Keratinocyte (primary cell): ENCODE data around the gene LTB4R. TPM values are rescaled to one million over a fixed set of nuclear protein-coding genes. Genes with fewer than 3 reads are reported as not detected.

Source experiments
- DNase-seq: peaks from one replicate; pipeline ENCODE4 v3.0.0-alpha.2; 2011; ENCODE audit warnings: low read depth, missing footprints, low spot score
- FAIRE-seq: peaks from 2 replicates; lab custom pipeline; 2011; peaks lifted over from hg19 to GRCh38; lab: Jason Lieb, UNC
- H2AFZ ChIP-seq: 2 replicates; pipeline ENCODE4 v1.6.0; 2012; ENCODE audit warnings: low read length, control low read depth, inconsistent platforms; ENCODE audit not compliant: control insufficient read depth
- H3K27ac ChIP-seq: 2 replicates; pipeline ENCODE4 v1.5.1; 2011; ENCODE audit warnings: low read length; ENCODE audit not compliant: control insufficient read depth, insufficient read depth
- H3K27me3 ChIP-seq: 3 replicates; pipeline ENCODE4 v1.6.0; 2011; ENCODE audit warnings: low read length; ENCODE audit not compliant: control insufficient read depth, insufficient read depth; ENCODE audit errors: extremely low read depth
- H3K36me3 ChIP-seq, 2 experiments: 2 replicates in 1 of 2; 3 replicates in 1 of 2; pipeline ENCODE4 v1.5.1; 2011; ENCODE audit warnings: low read length in 2 of 2, mild to moderate bottlenecking in 1 of 2; ENCODE audit not compliant: control insufficient read depth in 2 of 2, insufficient read depth in 2 of 2; ENCODE audit errors: extremely low read depth in 1 of 2
- H3K4me1 ChIP-seq: 3 replicates; pipeline ENCODE4 v1.5.1; 2011; ENCODE audit warnings: low read length; ENCODE audit not compliant: control insufficient read depth, insufficient read depth; ENCODE audit errors: extremely low read depth
- H3K4me2 ChIP-seq: 3 replicates; pipeline ENCODE4 v1.6.0; 2011; ENCODE audit warnings: low read depth, low read length; ENCODE audit not compliant: control insufficient read depth, insufficient read depth; ENCODE audit errors: extremely low read depth
- H3K4me3 ChIP-seq, 3 experiments: fragments of 200-600 bp in 1 of 3; sonication (generic) in 1 of 3; 2 replicates in 2 of 3; 3 replicates in 1 of 3; pipeline ENCODE4 v1.5.1; 2011 to 2016; ENCODE audit warnings: low read length in 3 of 3, mild to moderate bottlenecking in 3 of 3, control low read depth in 2 of 3, inconsistent platforms in 1 of 3, low read depth in 1 of 3, mixed read lengths in 1 of 3, mixed run types in 1 of 3, moderate library complexity in 1 of 3; ENCODE audit not compliant: control insufficient read depth in 2 of 3, insufficient read depth in 2 of 3; ENCODE audit errors: extremely low read depth in 1 of 3
- H3K79me2 ChIP-seq: 2 replicates; pipeline ENCODE4 v1.6.0; 2012; ENCODE audit warnings: low read length; ENCODE audit not compliant: control insufficient read depth, insufficient read depth
- H3K9ac ChIP-seq: 3 replicates; pipeline ENCODE4 v1.6.0; 2011; ENCODE audit warnings: low read length; ENCODE audit not compliant: control insufficient read depth, insufficient read depth; ENCODE audit errors: extremely low read depth
- H3K9me1 ChIP-seq: 3 replicates; pipeline ENCODE4 v1.6.0; 2011; ENCODE audit warnings: low read length; ENCODE audit not compliant: control insufficient read depth, insufficient read depth; ENCODE audit errors: extremely low read depth
- H3K9me3 ChIP-seq: 2 replicates; pipeline ENCODE4 v1.5.1; 2012; ENCODE audit warnings: low read depth, low read length; ENCODE audit not compliant: control insufficient read depth
- H4K20me1 ChIP-seq: 3 replicates; pipeline ENCODE4 v1.6.0; 2011; ENCODE audit warnings: low read length; ENCODE audit not compliant: control insufficient read depth, insufficient read depth; ENCODE audit errors: extremely low read depth
- EZH2 ChIP-seq: IDR thresholded peaks from one replicate; pipeline ENCODE4 v1.6.1; 2012; ENCODE audit warnings: inconsistent platforms, mild to moderate bottlenecking, low read length, moderate library complexity
- dilution Hi-C: fragments of 300-500 bp; cut with MboI; formaldehyde crosslinking; loops from one replicate; pipeline ENCODE4 v1.7.0; 2020; ENCODE audit warnings: low sequenced_read_pairs; ENCODE audit not compliant: extremely low pct_ligation_motif_present
- polyA plus RNA-seq, 5 experiments: library from polyadenylated mRNA; depleted of rRNA in 3 of 5; stranded (reverse) in 3 of 5; stranded (forward) in 1 of 5; unstranded in 1 of 5; fragments of >200 nt; gene quantifications; 1 replicate in 1 of 5; 2 replicates in 3 of 5; 3 replicates in 1 of 5; pipeline versions ENCODE4 v1.2.1 to v1.2.3, GENCODE V29; 2011 to 2012; ENCODE audit warnings: missing spikeins in 2 of 5, low read depth in 1 of 5, low replicate concordance in 1 of 5
- TF ChIP-seq, protein P1 (sequence below), 3 experiments: IDR thresholded peaks in 1 of 3; conservative IDR thresholded peaks in 1 of 3; optimal IDR thresholded peaks in 1 of 3; 2 replicates in 2 of 3; 3 replicates in 1 of 3; pipeline versions ENCODE3 to v1.5.1; 2011; ENCODE audit warnings: low read length in 3 of 3, mild to moderate bottlenecking in 3 of 3, moderate library complexity in 2 of 3, control low read depth in 1 of 3, inconsistent platforms in 1 of 3; ENCODE audit not compliant: insufficient read depth in 2 of 3; ENCODE audit errors: extremely low read depth in 1 of 3

LTB4R gene
- polyA plus RNA-seq, 1 donor (not counting 4 experiments of a cell fraction or from before 2014, with no cell fraction given): 14.6 TPM

DNA sequence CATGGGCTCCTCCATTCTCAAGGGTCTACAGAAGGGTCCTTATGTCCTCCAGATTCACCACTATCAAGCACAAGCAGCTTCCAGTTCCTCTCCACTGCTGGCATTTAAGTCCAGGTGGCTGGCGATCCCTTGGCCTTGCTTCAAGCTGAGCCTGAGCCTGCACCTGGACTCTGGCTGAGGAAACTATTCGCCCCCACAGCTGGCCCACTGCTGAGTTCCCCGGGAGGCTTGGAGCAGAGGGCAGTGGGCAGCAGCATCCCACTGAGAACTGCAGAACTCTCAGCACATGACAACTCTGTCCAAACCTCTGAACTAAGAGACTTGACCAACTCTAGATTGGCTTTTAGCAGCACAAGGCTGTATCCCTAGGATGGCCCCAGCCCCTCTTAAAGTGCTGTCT lies 28.6 kb upstream of the LTB4R start:
- TF ChIP-seq, protein P1, sequence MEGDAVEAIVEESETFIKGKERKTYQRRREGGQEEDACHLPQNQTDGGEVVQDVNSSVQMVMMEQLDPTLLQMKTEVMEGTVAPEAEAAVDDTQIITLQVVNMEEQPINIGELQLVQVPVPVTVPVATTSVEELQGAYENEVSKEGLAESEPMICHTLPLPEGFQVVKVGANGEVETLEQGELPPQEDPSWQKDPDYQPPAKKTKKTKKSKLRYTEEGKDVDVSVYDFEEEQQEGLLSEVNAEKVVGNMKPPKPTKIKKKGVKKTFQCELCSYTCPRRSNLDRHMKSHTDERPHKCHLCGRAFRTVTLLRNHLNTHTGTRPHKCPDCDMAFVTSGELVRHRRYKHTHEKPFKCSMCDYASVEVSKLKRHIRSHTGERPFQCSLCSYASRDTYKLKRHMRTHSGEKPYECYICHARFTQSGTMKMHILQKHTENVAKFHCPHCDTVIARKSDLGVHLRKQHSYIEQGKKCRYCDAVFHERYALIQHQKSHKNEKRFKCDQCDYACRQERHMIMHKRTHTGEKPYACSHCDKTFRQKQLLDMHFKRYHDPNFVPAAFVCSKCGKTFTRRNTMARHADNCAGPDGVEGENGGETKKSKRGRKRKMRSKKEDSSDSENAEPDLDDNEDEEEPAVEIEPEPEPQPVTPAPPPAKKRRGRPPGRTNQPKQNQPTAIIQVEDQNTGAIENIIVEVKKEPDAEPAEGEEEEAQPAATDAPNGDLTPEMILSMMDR (optimal IDR thresholded peaks at IDR 0.05 in 1 of 3, IDR thresholded peaks at IDR 0.05 in 1 of 3, conservative IDR thresholded peaks at IDR 0.05 in 1 of 3; ENCODE audit: extremely low read depth in 1 of 3, insufficient read depth in 2 of 3, low read length in 3 of 3): no peak
- TF ChIP-seq EZH2: no peak
- no peaks in the 10 kb centered on the region for H3K36me3 ChIP-seq
- no peak overlapping the region for H3K4me2 ChIP-seq
- dilution Hi-C loops: no loop called here
- no peaks in the 10 kb centered on the region for H3K9me1 ChIP-seq
- no peaks in the 10 kb centered on the region for H3K27me3 ChIP-seq
- no peak overlapping the region for H2AFZ ChIP-seq
- H3K4me3 ChIP-seq: no peak overlapping the region
- no peak overlapping the region for H3K9ac ChIP-seq
- no peaks in the 10 kb centered on the region for H3K9me3 ChIP-seq
- H4K20me1 ChIP-seq: no peaks in the 10 kb centered on the region
- FAIRE-seq (no peak), DNase-seq (no peak)
- no peaks in the 10 kb centered on the region for H3K79me2 ChIP-seq
- no peak overlapping the region for H3K27ac ChIP-seq
- H3K4me1 ChIP-seq: peaks cover 25% of the 10 kb centered on the region

DNA sequence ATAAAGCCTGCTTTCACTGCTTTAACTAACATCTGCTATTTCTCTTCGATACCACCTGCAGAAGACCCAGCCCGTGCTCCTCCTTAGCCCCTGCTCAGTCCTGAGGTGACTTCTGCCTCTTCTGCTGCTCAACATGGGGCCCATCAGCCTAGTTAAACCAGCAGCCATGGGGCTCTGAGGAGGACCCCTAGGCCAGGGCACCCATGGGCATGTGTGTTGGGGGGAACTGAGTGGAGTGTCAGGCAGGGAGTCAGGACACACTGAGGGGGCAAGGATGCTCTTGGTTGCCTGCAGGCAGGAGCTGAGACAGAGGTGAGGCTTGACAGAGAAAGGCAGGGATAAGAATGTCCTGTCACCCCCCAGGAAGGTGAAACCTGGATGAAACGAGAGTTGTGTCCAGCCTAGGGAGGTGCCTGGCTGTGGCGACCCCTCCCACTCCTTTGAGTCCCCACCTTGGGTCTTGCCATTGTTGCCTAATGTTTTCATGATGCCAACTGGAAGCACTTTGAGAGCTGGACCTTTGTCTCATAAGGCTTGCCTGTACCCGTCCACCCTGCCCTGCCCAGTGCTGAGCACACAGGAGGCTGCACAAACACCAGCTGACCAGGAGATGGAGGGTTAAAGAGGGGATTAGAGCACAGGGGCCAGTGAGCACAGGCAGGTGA lies 27.4 kb upstream of the LTB4R start:
- no peak for FAIRE-seq
- no peak for TF ChIP-seq EZH2
- TF ChIP-seq, protein P1 (optimal IDR thresholded peaks at IDR 0.05 in 1 of 3, IDR thresholded peaks at IDR 0.05 in 1 of 3, conservative IDR thresholded peaks at IDR 0.05 in 1 of 3; ENCODE audit: extremely low read depth in 1 of 3, insufficient read depth in 2 of 3, low read length in 3 of 3): no peak
- Histone ChIP-seq H3K4me2 (no peak overlapping the region), H3K79me2 (no peaks in the 10 kb centered on the region), H3K4me3 (no peak overlapping the region), H4K20me1 (no peaks in the 10 kb centered on the region), H3K9ac (no peak overlapping the region), H3K9me3 (no peaks in the 10 kb centered on the region), H3K27ac (no peak overlapping the region), H3K27me3 (no peaks in the 10 kb centered on the region), H2AFZ (no peak overlapping the region), H3K36me3 (no peaks in the 10 kb centered on the region), H3K9me1 (no peaks in the 10 kb centered on the region), H3K4me1 (peaks cover 20% of the 10 kb centered on the region)
- dilution Hi-C loops: no loop called here
- no peak for DNase-seq
